NCI-H1436 treated with DMSO at 0.1 percent for 48 hours (cell line): ENCODE data around the gene HTT.
A peak's percentile ranks its signal among the peaks of the same experiment; 100 is the strongest.

Experiments
- DNase-seq: peaks from one replicate; lab custom pipeline; 2025; lab: John Stamatoyannopoulos, UW

The HTT gene

GRCh38 chr4:3174371-3175338, 100.2 kb downstream of the HTT start:
- DNase-seq, result peak; percentile 8

GRCh38 chr4:3176367-3177229, 102.1 kb downstream of the HTT start:
- no peak for DNase-seq

GRCh38 chr4:3177426-3177825, 102.9 kb downstream of the HTT start:
- no peak for DNase-seq

GRCh38 chr4:3177905-3178304, 103.4 kb downstream of the HTT start:
- no peak for DNase-seq

GRCh38 chr4:3178351-3178750, 103.9 kb downstream of the HTT start:
- DNase-seq, result no peak

GRCh38 chr4:3179126-3179706, 104.7 kb downstream of the HTT start:
- DNase-seq, result no peak

- no peak for DNase-seq
Observed at GRCh38 chr4:3183008-3183407, 108.5 kb downstream of the HTT start.

GRCh38 chr4:3184725-3185124, 110.2 kb downstream of the HTT start:
- DNase-seq, result no peak

- DNase-seq, result no peak
Observed at GRCh38 chr4:3186609-3187008, 112.1 kb downstream of the HTT start.

- DNase-seq, result no peak
Observed at GRCh38 chr4:3188118-3188517, 113.6 kb downstream of the HTT start.

- no peak for DNase-seq
Observed at GRCh38 chr4:3189459-3189858, 115.0 kb downstream of the HTT start.

GRCh38 chr4:3190549-3190948, 116.1 kb downstream of the HTT start:
- no peak for DNase-seq

- no peak for DNase-seq
Observed at GRCh38 chr4:3192188-3192587, 117.7 kb downstream of the HTT start.

- DNase-seq, result no peak
Observed at GRCh38 chr4:3192827-3193226, 118.3 kb downstream of the HTT start.

GRCh38 chr4:3193531-3194203, 119.2 kb downstream of the HTT start:
- no peak for DNase-seq

- DNase-seq, result no peak
Observed at GRCh38 chr4:3196670-3197359, 122.3 kb downstream of the HTT start.

GRCh38 chr4:3197366-3198105, 123.1 kb downstream of the HTT start:
- DNase-seq, result no peak

GRCh38 chr4:3198906-3199305, 124.4 kb downstream of the HTT start:
- DNase-seq, result no peak

GRCh38 chr4:3199653-3200422, 125.4 kb downstream of the HTT start:
- no peak for DNase-seq
